H1 (cell line): ENCODE measurements around the gene GNA12. TPM values are rescaled to one million over a fixed set of nuclear protein-coding genes. Genes with fewer than 3 reads are reported as not detected.
A peak's percentile ranks its signal among the peaks of the same experiment; 100 is the strongest.

Experiments used
- CTCF ChIA-PET: fragments of 300-600 bp; sonication (Branson Sonifier 250); formaldehyde crosslinking; loops from one replicate; lab custom pipeline; 2021; ENCODE audit not compliant: partially characterized antibody; lab: Charles Lee
- POLR2A ChIA-PET: fragments of 300-600 bp; sonication (Branson Sonifier 250); formaldehyde crosslinking; loops from one replicate; lab custom pipeline; 2021; ENCODE audit warnings: inconsistent platforms; ENCODE audit not compliant: partially characterized antibody; lab: Charles Lee
- DNase-seq, 2 experiments: peaks; one replicate each; pipeline versions ENCODE4 v3.0.0 to v3.0.0-alpha.2; 2010 to 2022; ENCODE audit warnings: low spot score in 2 of 2, low read depth in 1 of 2, mixed read lengths in 1 of 2
- FAIRE-seq: peaks from 2 replicates; lab custom pipeline; 2011; peaks lifted over from hg19 to GRCh38; lab: Jason Lieb, UNC
- H2AFZ ChIP-seq: 2 replicates; pipeline ENCODE4 v1.8.1; 2012; ENCODE audit warnings: low read length, inconsistent platforms
- H2AK5ac ChIP-seq: 2 replicates; pipeline ENCODE4 v1.6.1; 2013; ENCODE audit warnings: low read depth, low read length
- H2BK120ac ChIP-seq: replicated peaks from 2 replicates; pipeline ENCODE3; 2013; ENCODE audit warnings: low read depth, low read length, inconsistent platforms
- H2BK12ac ChIP-seq: 2 replicates; pipeline ENCODE4 v1.6.1; 2013; ENCODE audit warnings: low read depth, low read length
- H2BK15ac ChIP-seq: 2 replicates; pipeline ENCODE4 v1.6.1; 2013; ENCODE audit warnings: low read length
- H2BK20ac ChIP-seq: 2 replicates; pipeline ENCODE4 v1.6.1; 2013; ENCODE audit warnings: low read length
- H2BK5ac ChIP-seq: 2 replicates; pipeline ENCODE4 v1.6.1; 2013; ENCODE audit warnings: low read depth, low read length
- H3K14ac ChIP-seq: 2 replicates; pipeline ENCODE4 v1.6.1; 2013; ENCODE audit warnings: inconsistent platforms; ENCODE audit not compliant: insufficient read length
- H3K18ac ChIP-seq: 2 replicates; pipeline ENCODE4 v1.6.1; 2013; ENCODE audit warnings: low read length; ENCODE audit errors: extremely low read depth
- H3K23ac ChIP-seq: 2 replicates; pipeline ENCODE4 v1.6.1; 2013; ENCODE audit warnings: inconsistent platforms; ENCODE audit not compliant: insufficient read length
- H3K23me2 ChIP-seq: 2 replicates; pipeline ENCODE4 v1.6.1; 2013; ENCODE audit warnings: low read depth, low read length
- H3K27ac ChIP-seq: 2 replicates; pipeline ENCODE4 v1.6.1; 2011; ENCODE audit warnings: low read depth, low read length, inconsistent platforms
- H3K27me3 ChIP-seq, 4 experiments: replicated peaks in 1 of 4; 1 replicate in 1 of 4; 2 replicates in 3 of 4; pipeline versions ENCODE4 v1.6.1 to v1.8.1; 2011 to 2013; ENCODE audit warnings: low read length in 3 of 4, mild to moderate bottlenecking in 3 of 4, inconsistent platforms in 2 of 4, mixed read lengths in 2 of 4, moderate library complexity in 1 of 4; ENCODE audit not compliant: control insufficient read depth in 3 of 4, insufficient read depth in 3 of 4; ENCODE audit errors: extremely low read depth in 1 of 4
- H3K36me3 ChIP-seq, 4 experiments: 2 replicates each; pipeline versions ENCODE4 v1.6.1 to v1.8.1; 2011 to 2013; ENCODE audit warnings: mild to moderate bottlenecking in 4 of 4, low read length in 3 of 4, moderate library complexity in 2 of 4, control low read depth in 1 of 4, inconsistent platforms in 1 of 4; ENCODE audit not compliant: insufficient read depth in 4 of 4, control insufficient read depth in 2 of 4
- H3K4ac ChIP-seq: replicated peaks from 2 replicates; pipeline ENCODE3; 2013; ENCODE audit warnings: low read length, low read depth, mixed read lengths, inconsistent platforms; ENCODE audit not compliant: insufficient read length
- H3K4me1 ChIP-seq, 4 experiments: replicated peaks in 1 of 4; 1 replicate in 1 of 4; 2 replicates in 3 of 4; pipeline versions ENCODE4 v1.6.1 to v1.8.1; 2011 to 2013; ENCODE audit warnings: low read length in 3 of 4, inconsistent platforms in 2 of 4, mixed read lengths in 1 of 4; ENCODE audit not compliant: insufficient read depth in 4 of 4, control insufficient read depth in 3 of 4
- H3K4me2 ChIP-seq, 2 experiments: 2 replicates each; pipeline versions ENCODE4 v1.6.1 to v1.8.1; 2011 to 2013; ENCODE audit warnings: low read depth in 2 of 2, low read length in 2 of 2, control low read depth in 1 of 2, inconsistent platforms in 1 of 2, mild to moderate bottlenecking in 1 of 2; ENCODE audit not compliant: insufficient read depth in 1 of 2
- H3K4me3 ChIP-seq, 4 experiments: fragments of 200-600, 300-600 bp in 1 of 4; sonication (generic), shearing (Covaris generic), sonication (Bioruptor Twin) in 1 of 4; 2 replicates each; pipeline versions ENCODE4 v1.5.1 to v1.8.1; 2011 to 2016; ENCODE audit warnings: low read length in 4 of 4, low read depth in 3 of 4, control low read depth in 2 of 4, inconsistent platforms in 2 of 4, mild to moderate bottlenecking in 2 of 4, mixed read lengths in 1 of 4, moderate library complexity in 1 of 4; ENCODE audit not compliant: insufficient read depth in 2 of 4; ENCODE audit errors: extremely low read depth in 1 of 4
- H3K56ac ChIP-seq: replicated peaks from 2 replicates; pipeline ENCODE3; 2013; ENCODE audit warnings: low read depth, mild to moderate bottlenecking, mixed read lengths, low read length, inconsistent platforms; ENCODE audit not compliant: insufficient read length
- H3K79me1 ChIP-seq: 2 replicates; pipeline ENCODE4 v1.6.1; 2013; ENCODE audit warnings: low read depth, low read length, control low read depth
- H3K79me2 ChIP-seq, 2 experiments: 2 replicates each; pipeline versions ENCODE4 v1.6.1 to v1.8.1; 2012 to 2013; ENCODE audit warnings: low read length in 2 of 2, mild to moderate bottlenecking in 2 of 2, inconsistent platforms in 1 of 2; ENCODE audit not compliant: insufficient read depth in 2 of 2, control insufficient read depth in 1 of 2
- H3K9ac ChIP-seq, 4 experiments: replicated peaks in 1 of 4; 1 replicate in 1 of 4; 2 replicates in 3 of 4; pipeline versions ENCODE4 v1.6.1 to v1.8.1; 2011 to 2013; ENCODE audit warnings: low read depth in 3 of 4, low read length in 3 of 4, control low read depth in 2 of 4, mild to moderate bottlenecking in 2 of 4, moderate library complexity in 2 of 4, inconsistent platforms in 1 of 4; ENCODE audit errors: extremely low read depth in 1 of 4
- H3K9me3 ChIP-seq, 2 experiments: 2 replicates each; pipeline versions ENCODE4 v1.6.1 to v1.8.1; 2012 to 2013; ENCODE audit warnings: mild to moderate bottlenecking in 2 of 2, moderate library complexity in 2 of 2, control low read depth in 1 of 2, inconsistent platforms in 1 of 2, low read depth in 1 of 2, low read length in 1 of 2, mixed read lengths in 1 of 2; ENCODE audit not compliant: insufficient read depth in 2 of 2
- H4K20me1 ChIP-seq, 2 experiments: replicated peaks in 1 of 2; 2 replicates each; pipeline versions ENCODE3 to v1.8.1; 2011 to 2013; ENCODE audit warnings: inconsistent platforms in 2 of 2, low read length in 2 of 2, mild to moderate bottlenecking in 1 of 2; ENCODE audit not compliant: insufficient read depth in 2 of 2, control insufficient read depth in 1 of 2
- H4K5ac ChIP-seq: 2 replicates; pipeline ENCODE4 v1.6.1; 2013; ENCODE audit warnings: low read length, low read depth, mixed read lengths, inconsistent platforms; ENCODE audit not compliant: insufficient read length
- H4K8ac ChIP-seq: 2 replicates; pipeline ENCODE4 v1.8.0; 2013; ENCODE audit warnings: mild to moderate bottlenecking, moderate library complexity, low read length, inconsistent platforms; ENCODE audit not compliant: insufficient read depth; ENCODE audit errors: extremely low read depth
- H4K91ac ChIP-seq: replicated peaks from 2 replicates; pipeline ENCODE3; 2013; ENCODE audit warnings: low read length, mixed read lengths, inconsistent platforms; ENCODE audit not compliant: insufficient read length
- ATF3 ChIP-seq: IDR thresholded peaks from 2 replicates; pipeline ENCODE4 v1.6.1; 2011; ENCODE audit warnings: low read depth, mild to moderate bottlenecking, low read length; ENCODE audit not compliant: insufficient read depth
- CBX5 ChIP-seq: fragments of 300-800, 300-1000 bp; sonication (generic); IDR thresholded peaks from 2 replicates; pipeline ENCODE4 v1.7.1; 2016; ENCODE audit warnings: antibody characterized with exemption, low read length, low read depth
- CTCF ChIP-seq, 3 experiments: IDR thresholded peaks; 1 replicate in 2 of 3; 2 replicates in 1 of 3; pipeline versions ENCODE4 v1.5.1 to v1.6.1; 2011; ENCODE audit warnings: low read length in 3 of 3, mild to moderate bottlenecking in 3 of 3, inconsistent platforms in 2 of 3, low read depth in 1 of 3, moderate library complexity in 1 of 3; ENCODE audit not compliant: insufficient read depth in 1 of 3; ENCODE audit errors: control extremely low read depth in 1 of 3
- E2F6 ChIP-seq: IDR thresholded peaks from 2 replicates; pipeline ENCODE4 v1.6.1; 2012; ENCODE audit warnings: inconsistent platforms
- POU5F1 ChIP-seq: IDR thresholded peaks from 2 replicates; pipeline ENCODE4 v1.6.1; 2011; ENCODE audit warnings: low read depth, mild to moderate bottlenecking, low read length, moderate library complexity
- SAP30 ChIP-seq: fragments of 300-600 bp; sonication (generic); IDR thresholded peaks from 2 replicates; pipeline ENCODE4 v1.7.1; 2012; ENCODE audit warnings: low read length, moderate library complexity, mild to moderate bottlenecking, inconsistent platforms; ENCODE audit not compliant: insufficient read depth, insufficient replicate concordance
- WGBS, 2 experiments: shearing (Covaris generic) in 1 of 2; methylation state at CpG; one replicate each; pipeline versions ENCODE4 v1.1.6 to v1.1.7; 2013 to 2015; ENCODE audit warnings: low lambda C conversion rate in 2 of 2, mixed read lengths in 2 of 2, inconsistent platforms in 1 of 2, low coverage in 1 of 2, missing lambda C conversion rate in 1 of 2; ENCODE audit not compliant: insufficient replicate concordance in 2 of 2, insufficient coverage in 1 of 2, insufficient read length in 1 of 2; ENCODE audit errors: extremely low coverage in 1 of 2, missing lambda C conversion rate in 1 of 2; 5-methylcytosine and 5-hydroxymethylcytosine counted together
- polyA plus RNA-seq, 7 experiments: library from polyadenylated mRNA; depleted of rRNA in 3 of 7; stranded (reverse) in 5 of 7; unstranded in 2 of 7; fragments of >200 nt in 5 of 7; fragments of 200-250 nt in 2 of 7; gene quantifications; 1 replicate in 5 of 7; 2 replicates in 1 of 7; 4 replicates in 1 of 7; pipeline versions ENCODE4 v1.2.1 to v1.2.3, GENCODE V29; 2011 to 2013; ENCODE audit warnings: missing spikeins in 2 of 7, mixed read lengths in 2 of 7
- total RNA-seq: library from RNA; stranded (reverse); fragmentation: NEBNext Ultra II Directional; extraction: Animal tissue kit (Norgen Biotek cat#: 25700); gene quantifications from 2 replicates; pipeline ENCODE4 v1.2.1, GENCODE V29; 2021

GNA12 gene
- total and polyA plus RNA-seq, 2 of the 8 experiments (the other 6 are each of a cell fraction or from before 2014, with no cell fraction given) = 96.5 to 109 TPM

GRCh38 chr7:2882111-2882510 lies 38.0 kb upstream of the GNA12 start:
- DNase-seq = no peak
- H3K79me1 ChIP-seq = no peaks in the 10 kb centered on the region
- no peaks in the 10 kb centered on the region for H3K9me3 ChIP-seq
- WGBS, 2 experiments = 71% methylated on average over 10 of the region's 10 CpGs; no CpG with 5 or more reads in 1 of the 2 experiments
- H2BK120ac ChIP-seq = no peak overlapping the region
- H4K91ac ChIP-seq = no peak overlapping the region
- peak overlapping the region; percentile 86; the same call in 1 of the 2 replicates for H4K8ac ChIP-seq
- H3K36me3 ChIP-seq = no peaks in the 10 kb centered on the region
- H3K4me1 ChIP-seq = peaks cover 0 to 23% (median 12%) of the 10 kb centered on the region in 4 experiments; a peak in 6 of 7 replicates
- H2BK20ac ChIP-seq = no peak overlapping the region
- no peak overlapping the region for H3K23ac ChIP-seq
- no peak overlapping the region for H2AK5ac ChIP-seq
- TF ChIP-seq CTCF (IDR thresholded peaks at IDR 0.05; ENCODE audit: control extremely low read depth in 1 of 3, insufficient read depth in 1 of 3, low read depth in 1 of 3, low read length in 3 of 3) (no peak; a peak in 1 of 4 replicates), POU5F1 (no peak), CBX5 (no peak), E2F6 (peak; percentile 24; the same call in 1 of the 2 replicates), SAP30 (no peak), ATF3 (no peak)
- TF ChIP-seq, all 59 proteins: peak for 1
- no peak for FAIRE-seq
- H3K79me2 ChIP-seq = no peaks in the 10 kb centered on the region
- H4K20me1 ChIP-seq = peaks cover 0 to 4% of the 10 kb centered on the region in 2 experiments
- ChIA-PET POLR2A (interaction anchor here (1.9 kb wide), 1 partner anchor 8 kb away, joined by 7 read pairs; no protein-coding TSS in a partner anchor), CTCF (interaction anchor here (0.6 to 5.0 kb wide), 6 partner anchors 11 to 1555 kb away, joined by 3 to 34 read pairs (median 4); no protein-coding TSS in a partner anchor)
- peak overlapping the region in 1 of 2 experiments; percentile 32; a peak in 1 of 4 replicates for H3K4me2 ChIP-seq
- no peaks in the 10 kb centered on the region for H3K23me2 ChIP-seq
- 0 out of 2 replicates have a peak overlapping the region, but pooled peaks have one; percentile 31 for H2AFZ ChIP-seq
- H3K4ac ChIP-seq = no peak overlapping the region
- no peaks in the 10 kb centered on the region for H3K27me3 ChIP-seq
- no peak overlapping the region for H2BK12ac ChIP-seq
- no peak overlapping the region for H3K18ac ChIP-seq
- H3K9ac ChIP-seq = no peak overlapping the region
- no peak overlapping the region for H3K14ac ChIP-seq
- H2BK15ac ChIP-seq = no peak overlapping the region
- H3K27ac ChIP-seq = no peak overlapping the region
- H2BK5ac ChIP-seq = no peak overlapping the region
- H4K5ac ChIP-seq = no peak overlapping the region
- H3K56ac ChIP-seq = no peak overlapping the region
- H3K4me3 ChIP-seq = no peak overlapping the region
